Progenitor cell of endocrine pancreas (in vitro differentiated cells): ENCODE data around the gene STK10. TPM values are rescaled to one million over a fixed set of nuclear protein-coding genes. Genes with fewer than 3 reads are reported as not detected.

Source experiments
- DNase-seq: peaks from one replicate; pipeline ENCODE4 v3.0.0; 2021; ENCODE audit warnings: low spot score; ENCODE audit not compliant: unreplicated experiment
- H3K27ac Mint-ChIP-seq: 2 replicates; pipeline ENCODE4 v1.8.0; 2021; ENCODE audit warnings: mild to moderate bottlenecking, moderate library complexity, mixed read lengths
- H3K27me3 Mint-ChIP-seq: 2 replicates; pipeline ENCODE4 v1.8.0; 2021; ENCODE audit warnings: mixed read lengths
- H3K36me3 Mint-ChIP-seq: 2 replicates; pipeline ENCODE4 v1.8.0; 2022; ENCODE audit warnings: mixed read lengths; ENCODE audit not compliant: insufficient read depth
- H3K4me1 Mint-ChIP-seq: 2 replicates; pipeline ENCODE4 v1.8.0; 2021; ENCODE audit warnings: low read depth, mixed read lengths
- H3K4me3 Mint-ChIP-seq: 2 replicates; pipeline ENCODE4 v1.8.0; 2021; ENCODE audit warnings: low read depth, mild to moderate bottlenecking, moderate library complexity, mixed read lengths
- H3K9me3 Mint-ChIP-seq: 2 replicates; pipeline ENCODE4 v1.8.0; 2021; ENCODE audit warnings: low read depth, mixed read lengths
- CTCF ChIP-seq: fragments of 200-600 bp; sonication (generic); IDR thresholded peaks from one replicate; pipeline ENCODE4 v1.5.0; 2021; ENCODE audit warnings: antibody characterized with exemption, mild to moderate bottlenecking; ENCODE audit not compliant: unreplicated experiment
- total RNA-seq: library from RNA; stranded (reverse); gene quantifications from 2 replicates; pipeline ENCODE4 v1.2.1, GENCODE V29; 2021

STK10 gene
- total RNA-seq, 1 donor from 2014 or later, result 18.1 TPM

GRCh38 chr5:172058088-172058487, 129.9 kb downstream of the STK10 start:
- no peaks in the 10 kb centered on the region for H3K4me1 Mint-ChIP-seq
- no peak overlapping the region for H3K4me3 Mint-ChIP-seq
- TF ChIP-seq CTCF, result no peak
- no peaks in the 10 kb centered on the region for H3K27me3 Mint-ChIP-seq
- peaks cover 13% of the 10 kb centered on the region for H3K36me3 Mint-ChIP-seq
- no peaks in the 10 kb centered on the region for H3K9me3 Mint-ChIP-seq
- no peak overlapping the region for H3K27ac Mint-ChIP-seq
- no peak for DNase-seq

GRCh38 chr5:172055996-172056395, 132.0 kb downstream of the STK10 start:
- TF ChIP-seq CTCF, result no peak
- no peak for DNase-seq
- H3K4me1 Mint-ChIP-seq, result no peaks in the 10 kb centered on the region
- H3K4me3 Mint-ChIP-seq, result no peak overlapping the region
- H3K9me3 Mint-ChIP-seq, result no peaks in the 10 kb centered on the region
- no peaks in the 10 kb centered on the region for H3K27me3 Mint-ChIP-seq
- H3K36me3 Mint-ChIP-seq, result peaks cover 7% of the 10 kb centered on the region
- no peak overlapping the region for H3K27ac Mint-ChIP-seq

- H3K27ac Mint-ChIP-seq, result no peak overlapping the region
- H3K4me3 Mint-ChIP-seq, result no peak overlapping the region
- no peak for TF ChIP-seq CTCF
- peaks cover 4% of the 10 kb centered on the region for H3K36me3 Mint-ChIP-seq
- no peak for DNase-seq
- H3K9me3 Mint-ChIP-seq, result no peaks in the 10 kb centered on the region
- H3K4me1 Mint-ChIP-seq, result no peaks in the 10 kb centered on the region
- H3K27me3 Mint-ChIP-seq, result no peaks in the 10 kb centered on the region
Observed at GRCh38 chr5:172055421-172055820, 132.6 kb downstream of the STK10 start.

- Mint-ChIP-seq H3K36me3 (peaks cover 5% of the 10 kb centered on the region), H3K9me3 (no peaks in the 10 kb centered on the region), H3K4me1 (no peaks in the 10 kb centered on the region), H3K4me3 (no peak overlapping the region), H3K27ac (no peak overlapping the region), H3K27me3 (no peaks in the 10 kb centered on the region)
- no peak for TF ChIP-seq CTCF
- DNase-seq, result no peak
Observed at GRCh38 chr5:172054611-172055153, 133.3 kb downstream of the STK10 start.

GRCh38 chr5:172052450-172053236, 135.4 kb downstream of the STK10 start:
- Mint-ChIP-seq H3K27me3 (no peaks in the 10 kb centered on the region), H3K9me3 (no peaks in the 10 kb centered on the region), H3K4me1 (no peaks in the 10 kb centered on the region), H3K36me3 (peaks cover 4% of the 10 kb centered on the region), H3K27ac (no peak overlapping the region), H3K4me3 (no peak overlapping the region)
- TF ChIP-seq CTCF, result no peak
- DNase-seq, result no peak
